ENCODE results near the gene ALOX12.
"Not testable (repeated sequence)": the region's sequence is repeated elsewhere in the genome, so short reads cannot be mapped to it uniquely, and the experiment has no call there.

Gene ALOX12

GRCh38 chr17:7047566-7047965 is 51.7 kb downstream of the ALOX12 start:
- no peak for DNase-seq

- no peak for DNase-seq
These were observed 53.1 kb downstream of the ALOX12 start for GRCh38 chr17:7048968-7049367.

- not testable (repeated sequence) for DNase-seq
These were observed 54.7 kb downstream of the ALOX12 start for GRCh38 chr17:7050583-7050982.

DNA sequence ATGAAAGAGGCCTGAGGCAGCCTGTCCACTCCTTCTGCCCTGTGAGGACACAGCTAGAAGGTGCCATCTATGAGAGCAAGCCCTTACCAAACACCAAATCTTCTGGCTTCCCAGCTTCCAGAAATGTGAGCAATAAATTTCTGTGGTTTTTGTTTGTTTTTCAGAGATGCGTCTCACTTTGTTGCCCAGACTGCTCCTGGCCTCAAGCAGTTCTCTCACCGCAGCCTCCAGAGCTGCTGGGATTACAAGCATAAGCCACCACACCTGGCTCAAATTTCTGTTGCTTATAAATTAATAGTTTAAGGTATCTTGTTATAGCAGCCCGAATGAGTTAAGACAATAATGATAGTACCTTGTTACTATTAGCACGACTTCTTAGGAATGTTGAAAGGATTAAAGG is 60.5 kb downstream of the ALOX12 start:
- no peak for DNase-seq

DNA sequence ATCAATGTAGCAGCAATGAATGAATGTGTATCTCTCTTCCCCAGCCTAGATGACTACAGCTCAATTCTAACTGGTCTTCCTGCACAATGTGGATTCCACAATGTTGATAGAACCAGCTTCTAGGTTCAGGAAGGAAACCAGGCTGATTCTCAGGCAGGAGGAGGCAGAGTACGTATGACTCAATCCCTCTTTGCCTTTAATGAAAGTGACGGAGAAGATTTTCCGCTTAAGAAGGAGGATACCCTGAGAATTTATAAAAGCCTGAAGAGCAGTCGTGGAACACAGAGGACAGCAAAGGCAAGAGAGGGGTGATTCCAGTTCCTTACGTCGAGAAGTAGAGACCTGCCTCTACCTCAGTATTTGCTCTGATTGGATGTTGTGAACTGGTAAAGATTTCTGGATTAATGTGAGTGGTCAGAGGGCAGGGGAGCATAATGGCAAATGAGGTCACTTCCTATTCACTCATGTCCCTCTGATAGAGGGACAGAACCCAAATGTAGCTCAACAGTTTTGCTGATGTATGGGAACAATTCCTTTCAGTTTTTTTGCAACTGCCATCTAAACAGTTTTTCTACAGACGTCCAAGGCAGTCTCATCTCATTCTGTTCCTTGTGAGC is 63.1 kb downstream of the ALOX12 start:
- DNase-seq = no peak
